Jurkat, Clone E6-1 (cell line): ENCODE results near the gene NTMT2.

Experiments
- DNase-seq: peaks from one replicate; pipeline ENCODE4 v3.0.0-alpha.2; 2011; ENCODE audit warnings: low read depth, low spot score
- H3K4me3 ChIP-seq: 2 replicates; pipeline ENCODE4 v1.5.1; 2011; ENCODE audit warnings: mild to moderate bottlenecking, low read length, control low read depth, moderate library complexity

NTMT2 gene

GRCh38 chr1:170200621-170201397, 55.0 kb downstream of the NTMT2 start:
- DNase-seq = no peak
- H3K4me3 ChIP-seq = no peak overlapping the region

DNA sequence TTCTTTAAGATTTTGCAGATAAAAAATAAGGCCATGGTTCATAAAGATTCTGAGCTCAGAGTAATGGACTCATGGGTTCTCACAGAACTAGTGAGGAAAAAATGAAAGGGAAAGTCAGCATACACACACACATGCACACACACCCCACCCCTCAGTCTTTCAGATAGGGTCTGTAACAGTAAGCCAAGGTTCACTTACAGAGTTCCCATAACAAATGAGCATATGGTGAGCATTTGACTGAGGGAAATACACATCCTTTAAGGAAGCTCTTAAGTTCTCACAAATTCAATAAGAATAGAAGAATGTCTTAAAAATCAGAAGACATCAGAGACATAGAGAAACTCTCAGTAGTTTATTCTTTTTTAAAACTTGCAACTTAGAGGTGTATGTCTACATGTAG, 57.9 kb downstream of the NTMT2 start:
- DNase-seq = no peak
- H3K4me3 ChIP-seq = no peak overlapping the region

DNA sequence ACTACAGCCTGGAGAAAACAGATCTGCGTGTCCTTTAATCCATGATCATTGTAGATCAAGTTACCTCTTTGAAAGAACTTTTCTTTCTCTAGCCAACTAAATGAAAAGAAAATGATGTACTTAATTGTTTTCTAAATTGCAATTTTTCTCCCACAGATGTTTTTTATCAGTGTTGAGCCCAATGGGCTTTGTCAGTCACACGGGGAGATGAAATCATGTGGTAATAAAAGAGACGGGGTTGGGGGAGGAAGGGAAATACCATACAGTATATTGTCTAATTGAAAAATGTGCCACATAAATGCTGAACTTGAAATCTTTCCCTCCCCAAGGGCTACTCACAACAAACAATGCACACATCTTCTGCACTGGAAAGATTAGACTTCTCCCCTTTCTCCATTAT, 58.4 kb downstream of the NTMT2 start:
- no peak overlapping the region for H3K4me3 ChIP-seq
- no peak for DNase-seq

DNA sequence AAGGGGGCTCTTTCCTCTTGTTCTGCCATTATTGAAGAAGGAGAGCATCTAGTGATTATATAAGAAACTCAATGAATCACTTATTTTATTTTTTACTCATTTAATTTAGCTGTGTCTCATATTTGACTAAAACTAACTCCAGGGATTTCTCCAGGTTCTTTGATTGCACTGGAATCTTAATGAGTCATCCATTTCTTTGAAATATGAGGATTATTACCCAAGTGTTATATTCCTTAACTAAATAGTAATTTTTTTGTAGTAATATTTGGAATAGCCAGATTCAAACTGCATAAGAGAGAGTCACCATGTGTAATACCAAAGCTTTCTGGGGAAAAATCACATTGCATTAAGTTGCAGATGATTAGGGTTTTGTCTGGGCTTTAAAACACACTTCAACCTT, 59.5 kb downstream of the NTMT2 start:
- DNase-seq = no peak

DNA sequence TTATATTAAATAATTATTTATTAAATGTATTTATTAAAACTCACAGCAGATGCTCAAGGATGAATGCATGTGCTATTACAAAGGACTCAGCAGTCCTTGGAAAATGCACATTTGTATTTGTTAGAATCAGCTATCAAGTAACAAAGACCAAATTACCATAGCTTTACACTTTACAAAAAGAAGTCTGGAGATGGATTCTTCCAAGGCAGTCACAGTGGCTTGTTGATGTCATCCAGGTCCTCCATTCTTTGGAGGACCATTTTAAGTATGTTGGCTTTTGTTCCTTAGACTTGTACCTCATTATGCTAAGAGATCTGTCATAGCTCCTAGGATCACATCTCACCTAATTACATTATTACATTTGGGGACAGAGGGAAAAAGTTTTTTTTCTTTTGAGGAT, 63.4 kb downstream of the NTMT2 start:
- no peak overlapping the region for H3K4me3 ChIP-seq
- DNase-seq = no peak

More for the DNA sequence above, 59.5 kb downstream of the NTMT2 start:
- H3K4me3 ChIP-seq = no peak overlapping the region

- DNase-seq = no peak
- H3K4me3 ChIP-seq = no peak overlapping the region
Measured at GRCh38 chr1:170210142-170210541, 64.4 kb downstream of the NTMT2 start.

DNA sequence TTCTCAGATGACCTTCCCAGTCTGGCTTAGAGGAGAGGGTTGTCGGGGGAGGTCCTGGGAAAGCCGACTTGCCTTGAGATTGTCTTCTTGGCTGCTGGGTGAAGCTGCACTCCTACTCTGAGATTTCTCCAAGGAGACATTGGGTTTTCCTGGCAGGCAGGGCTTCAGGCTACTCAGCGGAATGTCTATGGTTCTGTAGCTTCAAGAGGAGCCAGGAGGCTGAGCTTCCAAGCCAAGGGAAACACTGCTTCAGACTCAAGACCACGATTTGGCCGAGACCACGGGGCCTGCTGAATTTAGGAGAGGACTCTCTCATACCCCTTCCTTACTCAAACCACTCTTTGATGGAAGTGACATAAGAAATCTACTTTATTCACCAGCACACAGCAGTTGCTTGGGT, 67.8 kb downstream of the NTMT2 start:
- DNase-seq = no peak
- H3K4me3 ChIP-seq = no peak overlapping the region

GRCh38 chr1:170214117-170215032, 68.6 kb downstream of the NTMT2 start:
- no peak overlapping the region for H3K4me3 ChIP-seq
- DNase-seq = no peak

DNA sequence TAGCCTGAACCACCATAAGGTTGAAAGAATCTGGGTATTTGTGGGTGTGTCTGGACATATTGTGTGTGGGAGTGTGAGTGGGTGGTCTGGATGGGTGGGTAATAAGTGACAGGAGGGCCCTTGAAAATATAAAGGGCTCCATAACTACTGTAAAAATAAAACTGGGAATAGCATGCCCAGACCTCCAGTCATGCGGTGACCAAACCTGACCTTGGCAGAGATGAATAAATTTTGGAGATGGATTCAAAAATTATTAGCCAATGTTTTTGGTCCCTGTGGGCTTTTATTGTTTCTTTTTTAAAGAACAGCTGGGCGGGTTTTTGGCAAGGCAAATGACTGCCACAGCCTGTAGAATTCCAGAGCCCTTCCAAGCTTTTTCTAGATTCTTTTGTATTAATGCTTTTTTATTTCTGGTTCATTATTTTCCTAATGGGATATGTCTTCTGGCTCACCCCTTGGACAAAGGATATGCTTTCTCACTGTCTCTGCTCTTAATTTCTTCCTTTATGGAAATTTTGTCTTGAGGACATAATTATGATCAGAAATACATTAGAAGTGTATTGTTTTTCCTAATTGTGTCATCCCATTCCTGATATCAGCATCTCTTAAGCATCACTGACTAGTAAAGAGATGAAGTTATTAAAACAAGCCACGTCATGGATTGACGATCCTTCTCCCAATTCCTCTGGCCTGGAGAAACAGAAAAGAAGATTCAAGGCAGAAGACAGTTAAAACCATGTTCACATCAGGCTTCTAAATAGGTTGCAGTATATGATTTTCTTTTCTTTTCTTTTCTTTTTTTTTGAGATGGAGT, 69.5 kb downstream of the NTMT2 start:
- no peak overlapping the region for H3K4me3 ChIP-seq
- no peak for DNase-seq

DNA sequence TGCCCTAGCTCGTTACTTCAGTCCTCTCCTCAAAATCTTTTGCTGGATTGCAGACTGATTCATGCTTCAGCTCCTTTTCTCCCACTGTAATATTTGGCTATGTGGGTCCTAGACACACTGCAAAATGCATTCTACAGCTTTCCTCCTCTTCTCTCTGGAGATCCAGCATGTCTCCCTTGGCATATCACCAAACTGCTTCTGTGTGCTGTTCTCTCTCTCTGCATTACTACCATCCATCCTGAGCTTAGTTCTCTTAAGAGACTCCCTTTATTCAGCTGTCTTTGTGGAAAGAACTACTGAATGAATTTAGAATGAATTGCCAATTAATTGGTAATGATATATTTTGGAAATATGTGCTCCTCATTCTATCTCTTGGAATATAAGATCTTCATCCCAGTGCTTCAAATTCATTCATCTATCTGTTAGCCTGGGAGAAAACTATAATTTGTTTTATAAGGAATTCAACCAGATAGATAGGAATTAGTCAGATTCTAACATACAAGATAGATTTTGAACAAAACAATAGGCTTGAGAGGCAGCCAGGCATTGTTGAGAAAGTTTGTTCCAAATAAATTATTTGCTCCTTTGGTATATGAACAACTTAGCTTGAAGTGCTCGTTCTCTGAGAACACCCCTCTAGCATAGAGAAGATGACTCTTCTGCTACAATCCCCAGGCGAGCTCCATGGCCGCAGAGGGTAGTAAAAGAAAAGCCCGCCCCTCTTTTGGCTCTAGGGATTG, 71.9 kb downstream of the NTMT2 start:
- no peak for DNase-seq
- no peak overlapping the region for H3K4me3 ChIP-seq

DNA sequence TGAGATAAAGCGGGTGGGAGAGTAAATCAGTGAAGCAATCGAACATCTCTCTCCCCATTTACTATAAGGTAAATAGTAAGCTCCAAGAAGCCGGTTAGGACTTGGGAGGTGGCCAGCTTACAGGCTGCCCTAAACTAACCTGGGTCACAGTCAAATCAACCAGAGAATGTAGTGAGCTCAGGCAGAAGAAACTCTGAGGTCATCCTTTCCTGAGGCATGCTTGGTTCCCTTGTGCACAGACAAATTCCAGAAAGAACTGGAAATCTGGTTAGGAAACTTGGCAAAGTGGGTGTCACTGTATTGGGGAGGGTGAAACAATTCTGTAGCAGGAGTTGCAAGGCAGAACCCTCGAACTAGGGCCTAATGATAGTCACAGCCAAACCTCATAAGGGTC, 72.5 kb downstream of the NTMT2 start:
- H3K4me3 ChIP-seq = no peak overlapping the region
- no peak for DNase-seq
